ENCODE data around the gene SLC38A3.

- TF ChIP-seq POLR2AphosphoS5 (IDR thresholded peaks at IDR 0.05; ENCODE audit: insufficient read depth, low read depth, low read length) = no peak
- no peak for TF ChIP-seq CTCF (IDR thresholded peaks at IDR 0.05; ENCODE audit: extremely low read depth in 1 of 2, insufficient read depth in 1 of 2, low read depth in 1 of 2, low read length in 2 of 2)
- TF ChIP-seq POLR2A (IDR thresholded peaks at IDR 0.05; ENCODE audit: low read depth, low read length) = peak; percentile 48
Observed at GRCh38 chr3:50236484-50237132, 31.5 kb downstream of the SLC38A3 start.
